Mucosa of descending colon (tissue), 3 donors: Measurements from ENCODE around the gene ZNF205. TPM values are rescaled to one million over a fixed set of nuclear protein-coding genes. Genes with fewer than 3 reads are reported as not detected.

Source experiments
- ATAC-seq: fragments of 200-7000 bp; cut with Tn5 transposase; one replicate; pipeline ENCODE4 v1.9.1; 2020; ENCODE audit warnings: mild to moderate bottlenecking, moderate library complexity
- DNase-seq, 3 donors: peaks; one replicate each; pipeline ENCODE4 v3.0.0-alpha.2; 2020
- H3K36me3 ChIP-seq: fragments of 200-600 bp; one replicate; pipeline ENCODE4 v1.8.0; 2021; ENCODE audit warnings: low read depth, mild to moderate bottlenecking
- H3K4me1 ChIP-seq: fragments of 200-600 bp; one replicate; pipeline ENCODE4 v1.8.0; 2021; ENCODE audit warnings: low read depth, mild to moderate bottlenecking
- H3K4me3 ChIP-seq: fragments of 200-600 bp; one replicate; pipeline ENCODE4 v1.8.0; 2021; ENCODE audit warnings: mild to moderate bottlenecking
- H3K9me3 ChIP-seq: fragments of 200-600 bp; one replicate; pipeline ENCODE4 v1.8.0; 2021; ENCODE audit warnings: mild to moderate bottlenecking
- intact Hi-C, 2 donors: fragments of 100-400 bp; cut with DNase I in 1 of 2; cut with micrococcal nuclease in 1 of 2; formaldehyde crosslinking; loops; one replicate each; pipeline versions ENCODE4 v1.11.0 to v1.11.1; 2022; cut with DNase I, micrococcal nuclease
- long read RNA-seq, 2 donors: library from polyadenylated mRNA; unstranded; transcript quantifications; one replicate each; pipeline ENCODE4 v2.0.0, GENCODE V29; 2019 to 2021
- total RNA-seq, 3 donors: library from RNA; stranded (reverse); fragmentation: NEBNext Ultra II Directional in 2 of 3; extraction: Animal tissue kit (Norgen Biotek cat#: 25700) in 2 of 3; gene quantifications; one replicate each; pipeline versions ENCODE4 v1.2.1 to v1.2.4, GENCODE V29; 2021 to 2023
- TF ChIP-seq, protein P1 (sequence below): fragments of 200-600 bp; IDR thresholded peaks from one replicate; pipeline ENCODE4 v1.8.0; 2022; ENCODE audit warnings: antibody characterized with exemption, mild to moderate bottlenecking
- donor health status: DM: no; HTN: no; CAD: no; lungs with moderate emphysema.
- donor health status: DM: no; HTN: no; CAD: no.
- donor health status: DM: no; HTN: yes; CAD: no.

Gene ZNF205
- total RNA-seq: 10 to 100 TPM in 2 of 3 donors, 1 to 10 TPM in 1; 8.5 to 10.2 (median 10.2) TPM
- long read RNA-seq, donor 1, partial matches to known transcripts: 8 of 17 reads
- long read RNA-seq, donor 1, other reads (novel, unspliced or antisense): 5 of 17 reads
- long read RNA-seq, donor 2, partial matches to known transcripts: 1 of 2 reads
- long read RNA-seq, donor 2, other reads (novel, unspliced or antisense): 0 of 2 reads

GRCh38 chr16:3112058-3112880 is at the start of gene ZNF205:
Gene ZNF205 (plus strand): TSS chr16:3112586. CDS start chr16:3113431, 845 bp downstream.
- intact Hi-C loops: no loop called here
- TF ChIP-seq, protein P1, sequence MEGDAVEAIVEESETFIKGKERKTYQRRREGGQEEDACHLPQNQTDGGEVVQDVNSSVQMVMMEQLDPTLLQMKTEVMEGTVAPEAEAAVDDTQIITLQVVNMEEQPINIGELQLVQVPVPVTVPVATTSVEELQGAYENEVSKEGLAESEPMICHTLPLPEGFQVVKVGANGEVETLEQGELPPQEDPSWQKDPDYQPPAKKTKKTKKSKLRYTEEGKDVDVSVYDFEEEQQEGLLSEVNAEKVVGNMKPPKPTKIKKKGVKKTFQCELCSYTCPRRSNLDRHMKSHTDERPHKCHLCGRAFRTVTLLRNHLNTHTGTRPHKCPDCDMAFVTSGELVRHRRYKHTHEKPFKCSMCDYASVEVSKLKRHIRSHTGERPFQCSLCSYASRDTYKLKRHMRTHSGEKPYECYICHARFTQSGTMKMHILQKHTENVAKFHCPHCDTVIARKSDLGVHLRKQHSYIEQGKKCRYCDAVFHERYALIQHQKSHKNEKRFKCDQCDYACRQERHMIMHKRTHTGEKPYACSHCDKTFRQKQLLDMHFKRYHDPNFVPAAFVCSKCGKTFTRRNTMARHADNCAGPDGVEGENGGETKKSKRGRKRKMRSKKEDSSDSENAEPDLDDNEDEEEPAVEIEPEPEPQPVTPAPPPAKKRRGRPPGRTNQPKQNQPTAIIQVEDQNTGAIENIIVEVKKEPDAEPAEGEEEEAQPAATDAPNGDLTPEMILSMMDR: no peak
- Histone ChIP-seq H3K9me3 (no peaks in the 10 kb centered on the region), H3K4me1 (peaks cover 22% of the 10 kb centered on the region), H3K36me3 (no peaks in the 10 kb centered on the region), H3K4me3 (peak within 1 kb of the TSS; percentile 32)
- peak; percentile 97 for ATAC-seq
- DNase-seq: peak; percentile 84 to 87 (median 86)

GRCh38 chr16:3063625-3064386 is 48.6 kb upstream of the ZNF205 start:
- Histone ChIP-seq H3K36me3 (no peaks in the 10 kb centered on the region), H3K9me3 (no peaks in the 10 kb centered on the region), H3K4me3 (no peak overlapping the region), H3K4me1 (peaks cover 42% of the 10 kb centered on the region)
- TF ChIP-seq, protein P1: no peak
- intact Hi-C loops: no loop called here
- ATAC-seq (peak; percentile 15), DNase-seq (peak in 2 of 3 donors; percentile 14 to 33)

DNA sequence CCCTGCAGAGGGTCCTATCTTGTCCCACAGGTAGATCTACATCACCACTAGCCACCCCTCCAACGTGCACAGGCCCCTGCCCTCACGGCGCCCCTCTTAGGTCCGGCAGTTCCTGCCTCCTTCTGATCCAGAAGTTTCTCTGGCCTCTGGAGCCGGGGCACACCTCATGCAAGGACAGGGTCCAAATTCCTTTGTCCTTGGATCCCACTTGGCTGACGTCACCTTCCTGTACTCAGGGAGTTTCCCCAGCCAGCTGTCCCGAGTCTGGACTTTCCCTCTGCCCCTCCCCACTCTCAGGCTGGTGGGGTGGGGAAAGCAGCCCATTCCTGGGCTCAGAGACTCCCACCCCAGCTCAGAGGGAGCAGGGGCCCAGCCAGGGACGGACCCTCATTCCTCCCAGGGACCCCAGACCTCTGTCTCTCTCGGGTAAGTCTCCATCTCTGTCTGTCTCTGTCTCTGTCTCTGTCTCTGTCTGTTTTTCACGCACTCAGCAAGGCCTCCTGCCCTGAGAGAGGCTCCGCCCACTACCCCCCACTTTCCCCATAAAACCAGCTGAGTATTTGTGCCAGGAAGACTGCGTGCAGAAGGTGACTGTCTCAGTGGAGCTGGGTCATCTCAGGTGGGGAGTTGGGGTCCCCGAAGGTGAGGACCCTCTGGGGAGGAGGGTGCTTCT is 47.2 kb upstream of the ZNF205 start, which contains the start of gene IL32:
Gene IL32, plus strand, starts transcription at position 572 of the 673 bp plus-strand sequence. CDS start 172 bp downstream, outside the sequence.
- TF ChIP-seq, protein P1: no peak
- Histone ChIP-seq H3K4me1 (peaks cover 36% of the 10 kb centered on the region), H3K4me3 (peak within 1 kb of the TSS; percentile 4), H3K36me3 (no peaks in the 10 kb centered on the region), H3K9me3 (no peaks in the 10 kb centered on the region)
- intact Hi-C loops: no loop called here
- ATAC-seq: peak; percentile 90
- DNase-seq: peak; percentile 80 to 87 (median 84)

DNA sequence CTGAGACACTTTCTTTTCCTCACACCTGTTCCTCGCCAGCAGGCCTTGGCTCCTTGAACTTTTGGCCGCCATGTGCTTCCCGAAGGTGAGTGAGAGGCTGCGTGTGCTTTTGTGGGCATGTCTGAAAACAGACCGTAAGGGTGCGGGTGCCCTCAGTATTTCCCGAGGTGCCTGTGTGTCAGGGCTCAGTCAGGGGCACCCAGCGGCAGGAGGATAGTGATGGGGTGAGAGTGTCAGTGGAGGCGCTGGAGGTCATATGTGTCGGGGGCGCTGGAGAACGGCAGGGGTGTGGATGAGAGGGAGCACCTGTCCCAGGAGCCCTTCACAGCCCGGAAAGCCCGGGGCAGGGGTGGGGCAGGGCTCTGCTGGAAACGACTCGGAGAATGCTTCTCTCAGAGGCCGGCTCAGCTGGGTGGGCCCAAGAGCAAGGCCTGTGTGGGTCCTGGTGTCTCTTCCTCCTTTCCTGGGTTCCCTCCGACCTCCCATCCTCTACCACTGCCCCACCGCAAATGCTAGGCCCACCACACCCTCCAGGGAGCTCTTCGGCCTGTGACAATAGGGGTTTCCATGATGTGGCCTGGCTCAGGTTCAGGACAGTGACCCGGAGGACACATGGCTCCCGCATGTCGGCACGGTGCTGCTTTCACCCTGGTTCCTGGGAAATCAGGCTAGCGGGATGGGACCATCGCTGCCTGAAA is 46.5 kb upstream of the ZNF205 start:
- ATAC-seq (peak; percentile 32), DNase-seq (peak; percentile 41 to 68 (median 63))
- Histone ChIP-seq H3K9me3 (no peaks in the 10 kb centered on the region), H3K36me3 (no peaks in the 10 kb centered on the region), H3K4me3 (peak overlapping the region; percentile 4), H3K4me1 (peaks cover 36% of the 10 kb centered on the region)
- intact Hi-C loops: no loop called here
- TF ChIP-seq, protein P1: no peak

DNA sequence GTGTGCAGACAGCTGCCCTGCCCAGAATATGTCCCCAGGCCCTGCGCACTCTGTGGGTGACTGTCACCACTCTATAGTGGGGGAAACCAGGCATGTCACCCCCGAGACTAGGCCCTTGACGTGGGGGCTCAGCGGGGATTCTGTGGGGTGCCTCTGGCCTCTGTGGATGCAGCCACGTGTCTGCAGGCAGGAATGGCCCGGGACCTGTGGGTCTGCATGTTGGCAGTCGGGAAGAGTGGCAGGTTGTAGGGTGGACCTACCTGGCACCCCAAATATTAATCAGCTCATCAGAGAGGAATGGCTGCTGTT is 46.0 kb upstream of the ZNF205 start:
- intact Hi-C loops: no loop called here
- H3K9me3 ChIP-seq: no peaks in the 10 kb centered on the region
- peak overlapping the region; percentile 4 for H3K4me3 ChIP-seq
- no peaks in the 10 kb centered on the region for H3K36me3 ChIP-seq
- DNase-seq (peak in 1 of 3 donors; percentile 48), ATAC-seq (no peak)
- peaks cover 36% of the 10 kb centered on the region for H3K4me1 ChIP-seq
- TF ChIP-seq, protein P1: no peak
